Tibial nerve (tissue), 4 donors: ENCODE measurements around the gene CTNNA3. TPM values are rescaled to one million over a fixed set of nuclear protein-coding genes. Genes with fewer than 3 reads are reported as not detected.
A peak's percentile ranks its signal among the peaks of the same experiment; 100 is the strongest.

Experiments
- DNase-seq, 2 donors: peaks; one replicate each; pipeline ENCODE4 v3.0.0-alpha.2; 2019; ENCODE audit warnings: low spot score in 2 of 2
- H3K27ac ChIP-seq, 4 donors: fragments of 200-600 bp; sonication (generic) in 3 of 4; one replicate each; pipeline ENCODE4 v1.5.1; 2017 to 2019; ENCODE audit warnings: mild to moderate bottlenecking in 1 of 4
- H3K27me3 ChIP-seq, 2 donors: fragments of 200-600 bp; sonication (generic) in 1 of 2; one replicate each; pipeline versions ENCODE4 v1.5.1 to v1.6.0; 2017 to 2019
- H3K36me3 ChIP-seq, 3 donors: fragments of 200-600 bp; sonication (generic); one replicate each; pipeline ENCODE4 v1.5.1; 2018 to 2019
- H3K4me1 ChIP-seq, 4 donors: fragments of 200-600 bp; sonication (generic) in 3 of 4; one replicate each; pipeline ENCODE4 v1.5.1; 2017 to 2019
- H3K4me3 ChIP-seq, 4 donors: fragments of 200-600 bp; sonication (generic) in 3 of 4; one replicate each; pipeline ENCODE4 v1.5.1; 2017 to 2019; ENCODE audit warnings: mild to moderate bottlenecking in 1 of 4, moderate library complexity in 1 of 4
- H3K9me3 ChIP-seq, 4 donors: fragments of 200-600 bp; sonication (generic) in 3 of 4; one replicate each; pipeline ENCODE4 v1.5.1; 2017 to 2019
- CTCF ChIP-seq, 5 experiments: fragments of 200-600 bp in 3 of 5; fragments of 450-650 bp in 2 of 5; sonication (generic) in 3 of 5; IDR thresholded peaks; one replicate each; pipeline ENCODE4 v1.5.1; 2016 to 2019; ENCODE audit warnings: antibody characterized with exemption in 5 of 5, mild to moderate bottlenecking in 3 of 5, moderate library complexity in 2 of 5
- EP300 ChIP-seq, 2 donors: sonication (generic); formaldehyde crosslinking; IDR thresholded peaks; one replicate each; pipeline ENCODE4 v1.6.1; 2017; ENCODE audit warnings: antibody characterized with exemption in 2 of 2, mild to moderate bottlenecking in 1 of 2
- POLR2A ChIP-seq, 2 donors: fragments of 450-650 bp; IDR thresholded peaks; one replicate each; pipeline ENCODE4 v1.6.1; 2017; ENCODE audit warnings: antibody characterized with exemption in 2 of 2, mild to moderate bottlenecking in 2 of 2, moderate library complexity in 2 of 2
- WGBS, 2 donors: methylation state at CpG; one replicate each; pipeline ENCODE4 v1.1.5; 2018; 5-methylcytosine and 5-hydroxymethylcytosine counted together
- total RNA-seq, 4 donors: library from RNA; depleted of rRNA; stranded (reverse); fragments of >200 nt; gene quantifications; one replicate each; pipeline ENCODE4 v1.1.0, GENCODE V29; 2016

Gene CTNNA3
- total RNA-seq, 4 donors from 2014 or later = 15.9 to 36.1 (median 23.1) TPM

- H3K27me3 ChIP-seq = no peaks in the 10 kb centered on the region
- TF ChIP-seq POLR2A (IDR thresholded peaks at IDR 0.05) (no peak), EP300 (IDR thresholded peaks at IDR 0.05) (no peak), CTCF (IDR thresholded peaks at IDR 0.05) (no peak)
- peak overlapping the region in 1 of 4 donors; percentile 17 for H3K27ac ChIP-seq
- no peaks in the 10 kb centered on the region for H3K9me3 ChIP-seq
- H3K4me1 ChIP-seq = no peaks in the 10 kb centered on the region
- no peak for DNase-seq
- H3K36me3 ChIP-seq = no peaks in the 10 kb centered on the region
- no peak overlapping the region for H3K4me3 ChIP-seq
Measured at GRCh38 chr10:67612176-67612575, 83.8 kb downstream of the CTNNA3 start.

- DNase-seq = no peak
- TF ChIP-seq CTCF (IDR thresholded peaks at IDR 0.05) (no peak), POLR2A (IDR thresholded peaks at IDR 0.05) (no peak), EP300 (IDR thresholded peaks at IDR 0.05) (no peak)
- H3K36me3 ChIP-seq = no peaks in the 10 kb centered on the region
- H3K9me3 ChIP-seq = no peaks in the 10 kb centered on the region
- 50 to 57% methylated on average over 6 of the region's 6 CpGs for WGBS, 2 donors
- H3K27me3 ChIP-seq = no peaks in the 10 kb centered on the region
- H3K4me1 ChIP-seq = no peaks in the 10 kb centered on the region
- no peak overlapping the region for H3K4me3 ChIP-seq
- peak overlapping the region in 2 of 4 donors; percentile 32 to 43 for H3K27ac ChIP-seq
Measured at GRCh38 chr10:67609996-67610793, 85.8 kb downstream of the CTNNA3 start.

DNA sequence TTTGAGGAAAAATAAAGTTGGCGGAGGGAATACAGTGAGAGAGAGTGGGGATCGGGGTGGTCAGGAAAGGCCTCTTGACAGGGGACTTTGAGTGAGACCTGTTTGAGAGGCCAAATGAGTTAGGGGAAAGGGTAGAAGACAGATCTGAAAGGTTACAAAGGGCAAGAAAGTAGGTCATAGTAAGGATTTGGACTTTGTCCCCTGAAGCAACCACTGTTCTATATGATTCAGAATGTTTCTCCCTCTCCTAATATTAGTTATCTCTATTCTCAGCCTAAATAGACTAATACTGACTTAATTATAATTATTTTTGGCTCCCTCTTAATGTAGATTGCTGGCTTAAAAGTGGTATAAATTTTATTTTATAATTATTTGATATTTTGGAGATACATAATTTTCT is 88.0 kb downstream of the CTNNA3 start:
- no peaks in the 10 kb centered on the region for H3K27me3 ChIP-seq
- H3K9me3 ChIP-seq = no peaks in the 10 kb centered on the region
- H3K4me3 ChIP-seq = no peak overlapping the region
- H3K27ac ChIP-seq = peak overlapping the region in 1 of 4 donors; percentile 27
- no peak for DNase-seq
- no peaks in the 10 kb centered on the region for H3K36me3 ChIP-seq
- no peak for TF ChIP-seq CTCF (IDR thresholded peaks at IDR 0.05)
- no peak for TF ChIP-seq POLR2A (IDR thresholded peaks at IDR 0.05)
- no peak for TF ChIP-seq EP300 (IDR thresholded peaks at IDR 0.05)
- 94 to 95% methylated on average over 2 of the region's 2 CpGs for WGBS, 2 donors
- no peaks in the 10 kb centered on the region for H3K4me1 ChIP-seq

DNA sequence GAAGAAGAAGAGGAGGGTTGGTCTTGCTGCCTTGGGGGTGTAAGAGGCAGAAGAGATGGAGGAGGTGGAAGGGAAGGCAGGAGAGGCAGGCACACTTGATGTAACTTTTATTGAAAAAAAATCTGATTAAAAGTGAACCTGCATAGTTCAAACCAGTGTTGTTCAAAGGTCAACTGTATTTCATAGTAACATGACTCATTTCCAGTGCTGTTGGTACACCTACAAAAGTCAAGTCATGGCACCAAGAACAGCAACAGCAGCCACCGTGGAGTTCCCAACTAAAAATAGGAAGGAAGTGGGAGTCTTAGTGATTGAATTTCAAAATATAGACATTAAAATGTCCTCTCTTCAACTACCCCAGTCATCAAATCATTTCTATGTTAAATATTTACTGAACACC is 88.5 kb downstream of the CTNNA3 start:
- Histone ChIP-seq H3K36me3 (no peaks in the 10 kb centered on the region), H3K4me1 (no peaks in the 10 kb centered on the region), H3K9me3 (no peaks in the 10 kb centered on the region), H3K4me3 (no peak overlapping the region), H3K27me3 (no peaks in the 10 kb centered on the region), H3K27ac (peak overlapping the region in 1 of 4 donors; percentile 27)
- no peak for TF ChIP-seq POLR2A (IDR thresholded peaks at IDR 0.05)
- TF ChIP-seq EP300 (IDR thresholded peaks at IDR 0.05) = no peak
- TF ChIP-seq CTCF (IDR thresholded peaks at IDR 0.05) = no peak
- DNase-seq = no peak
- 32 to 38% methylated on average over 1 of the region's 1 CpG for WGBS, 2 donors

- TF ChIP-seq CTCF (IDR thresholded peaks at IDR 0.05) (no peak), POLR2A (IDR thresholded peaks at IDR 0.05) (no peak), EP300 (IDR thresholded peaks at IDR 0.05) (no peak)
- H3K27ac ChIP-seq = peak overlapping the region in 2 of 4 donors; percentile 0 to 5
- H3K9me3 ChIP-seq = no peaks in the 10 kb centered on the region
- H3K4me3 ChIP-seq = no peak overlapping the region
- no peaks in the 10 kb centered on the region for H3K36me3 ChIP-seq
- H3K4me1 ChIP-seq = no peaks in the 10 kb centered on the region
- 48 to 52% methylated on average over 3 of the region's 3 CpGs for WGBS, 2 donors
- DNase-seq = no peak
- no peaks in the 10 kb centered on the region for H3K27me3 ChIP-seq
Measured at GRCh38 chr10:67606572-67606971, 89.4 kb downstream of the CTNNA3 start.
